Panc1 (cell line): Measurements from ENCODE around the gene KCNMA1. TPM values are rescaled to one million over a fixed set of nuclear protein-coding genes. Genes with fewer than 3 reads are reported as not detected.
"Not testable (repeated sequence)": the region's sequence is repeated elsewhere in the genome, so short reads cannot be mapped to it uniquely, and the experiment has no call there.

Source experiments
- ATAC-seq: fragments of 200-7000 bp; cut with Tn5 transposase; 2 replicates; pipeline ENCODE4 v1.9.1; 2020; ENCODE audit warnings: mild to moderate bottlenecking, moderate library complexity
- BruUV-seq: library from RNA; stranded (reverse); fragments of 400-500 nt; replicated peaks from 2 replicates; lab custom pipeline; 2021; lab: Mats Ljungman, UMichigan
- CTCF ChIA-PET: fragments of 300-600 bp; sonication (Branson Sonifier 250); formaldehyde crosslinking; loops from one replicate; lab custom pipeline; 2022; ENCODE audit warnings: antibody characterized with exemption; lab: Charles Lee
- POLR2A ChIA-PET: fragments of 300-600 bp; sonication (Branson Sonifier 250); formaldehyde crosslinking; loops from one replicate; lab custom pipeline; 2022; ENCODE audit warnings: antibody characterized with exemption; lab: Charles Lee
- DNase-seq: peaks from one replicate; pipeline ENCODE4 v3.0.0-alpha.2; 2010; ENCODE audit warnings: low read depth, low spot score
- H3K27ac ChIP-seq: 2 replicates; pipeline ENCODE4 v1.5.1; 2011; ENCODE audit warnings: mild to moderate bottlenecking, low read length, inconsistent platforms
- H3K27me3 ChIP-seq: fragments of 200-500 bp; sonication (Bioruptor generic); 2 replicates; pipeline ENCODE4 v1.6.0; 2014; ENCODE audit warnings: low read length, inconsistent platforms; ENCODE audit not compliant: control insufficient read depth, insufficient read depth
- H3K36me3 ChIP-seq: fragments of 200-500 bp; sonication (Bioruptor generic); 2 replicates; pipeline ENCODE4 v1.5.1; 2014; ENCODE audit warnings: inconsistent platforms, mild to moderate bottlenecking, low read length, moderate library complexity; ENCODE audit not compliant: control insufficient read depth, insufficient read depth
- H3K4me1 ChIP-seq: 2 replicates; pipeline ENCODE4 v1.5.1; 2011; ENCODE audit warnings: inconsistent platforms, mild to moderate bottlenecking, low read length, moderate library complexity; ENCODE audit not compliant: control insufficient read depth, insufficient read depth
- H3K4me3 ChIP-seq, 2 experiments: 2 replicates each; pipeline ENCODE4 v1.5.1; 2011 to 2012; ENCODE audit warnings: low read depth in 2 of 2, low read length in 2 of 2, mild to moderate bottlenecking in 2 of 2, inconsistent platforms in 1 of 2, moderate library complexity in 1 of 2
- H3K9me3 ChIP-seq: fragments of 200-500 bp; sonication (Bioruptor generic); 2 replicates; pipeline ENCODE4 v1.5.1; 2014; ENCODE audit warnings: low read depth, mild to moderate bottlenecking, inconsistent platforms, low read length, moderate library complexity; ENCODE audit not compliant: control insufficient read depth, insufficient read depth
- CTCF ChIP-seq: fragments of 450-650 bp; IDR thresholded peaks from 2 replicates; pipeline ENCODE4 v1.5.1; 2017; ENCODE audit warnings: mild to moderate bottlenecking
- POLR2AphosphoS5 ChIP-seq: IDR thresholded peaks from 2 replicates; pipeline ENCODE4 v1.6.1; 2012; ENCODE audit warnings: mild to moderate bottlenecking, low read depth, low read length, moderate library complexity
- SIN3A ChIP-seq: IDR thresholded peaks from 2 replicates; pipeline ENCODE4 v1.6.1; 2012; ENCODE audit warnings: low read depth, mild to moderate bottlenecking, low read length, moderate library complexity, borderline replicate concordance; ENCODE audit not compliant: insufficient read depth
- TCF7L2 ChIP-seq: IDR thresholded peaks from 2 replicates; pipeline ENCODE4 v1.6.1; 2011; ENCODE audit warnings: mild to moderate bottlenecking, low read depth, low read length, inconsistent platforms
- in situ Hi-C: cut with HindIII; loops from 2 replicates; pipeline ENCODE4 v1.10.0; 2016; ENCODE audit warnings: low sequenced_read_pairs, low pct_unique_long_range_greater_than_20kb
- intact Hi-C: fragments of 100-400 bp; cut with micrococcal nuclease; formaldehyde crosslinking; loops from one replicate; pipeline ENCODE4 v1.10.0; 2022; ENCODE audit not compliant: unreplicated experiment
- total RNA-seq: library from RNA; stranded (reverse); gene quantifications from one replicate; pipeline ENCODE4 v1.2.1, GENCODE V29; 2021; ENCODE audit not compliant: unreplicated experiment
- TF ChIP-seq, protein P1 (sequence below), 2 experiments: IDR thresholded peaks; 2 replicates each; pipeline ENCODE4 v1.6.1; 2011 to 2012; ENCODE audit warnings: low read depth in 2 of 2, control low read depth in 1 of 2, low read length in 1 of 2, mild to moderate bottlenecking in 1 of 2, moderate library complexity in 1 of 2; ENCODE audit not compliant: insufficient read depth in 1 of 2

The KCNMA1 gene
- total RNA-seq, 1 experiment from 2014 or later: 91.9 TPM

DNA sequence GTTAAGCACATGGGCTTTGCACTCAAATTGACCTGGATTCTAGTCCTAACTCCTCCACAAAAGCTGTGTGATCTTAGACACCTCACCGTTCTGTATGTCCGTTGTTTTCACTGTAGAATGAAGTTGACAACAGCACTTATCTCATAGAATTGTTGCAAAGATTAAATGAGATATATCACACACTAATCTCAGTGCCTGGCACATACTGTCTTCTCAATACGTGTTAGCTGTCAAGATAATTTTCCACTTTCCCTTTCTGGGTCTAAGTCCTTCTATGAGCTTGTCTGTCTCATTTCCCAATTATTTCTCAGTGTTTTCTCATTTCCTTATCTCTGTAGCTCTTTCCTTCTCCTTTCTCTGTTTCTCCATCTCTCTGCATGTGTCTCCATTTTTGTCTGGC is 296.6 kb downstream of the KCNMA1 start:
- H3K4me3 ChIP-seq: no peak overlapping the region
- no peaks in the 10 kb centered on the region for H3K27me3 ChIP-seq
- no peak overlapping the region for H3K27ac ChIP-seq
- no peaks in the 10 kb centered on the region for H3K4me1 ChIP-seq
- intact Hi-C loops: no loop called here
- in situ Hi-C loops: no loop called here
- ATAC-seq (no peak), DNase-seq (no peak)
- ChIA-PET POLR2A (no interaction called here), CTCF (no interaction called here)
- no peaks in the 10 kb centered on the region for H3K36me3 ChIP-seq
- no TSS peak for BruUV-seq
- H3K9me3 ChIP-seq: peaks cover 8% of the 10 kb centered on the region; the same call in 1 of the 2 replicates
- TF ChIP-seq, protein P1, sequence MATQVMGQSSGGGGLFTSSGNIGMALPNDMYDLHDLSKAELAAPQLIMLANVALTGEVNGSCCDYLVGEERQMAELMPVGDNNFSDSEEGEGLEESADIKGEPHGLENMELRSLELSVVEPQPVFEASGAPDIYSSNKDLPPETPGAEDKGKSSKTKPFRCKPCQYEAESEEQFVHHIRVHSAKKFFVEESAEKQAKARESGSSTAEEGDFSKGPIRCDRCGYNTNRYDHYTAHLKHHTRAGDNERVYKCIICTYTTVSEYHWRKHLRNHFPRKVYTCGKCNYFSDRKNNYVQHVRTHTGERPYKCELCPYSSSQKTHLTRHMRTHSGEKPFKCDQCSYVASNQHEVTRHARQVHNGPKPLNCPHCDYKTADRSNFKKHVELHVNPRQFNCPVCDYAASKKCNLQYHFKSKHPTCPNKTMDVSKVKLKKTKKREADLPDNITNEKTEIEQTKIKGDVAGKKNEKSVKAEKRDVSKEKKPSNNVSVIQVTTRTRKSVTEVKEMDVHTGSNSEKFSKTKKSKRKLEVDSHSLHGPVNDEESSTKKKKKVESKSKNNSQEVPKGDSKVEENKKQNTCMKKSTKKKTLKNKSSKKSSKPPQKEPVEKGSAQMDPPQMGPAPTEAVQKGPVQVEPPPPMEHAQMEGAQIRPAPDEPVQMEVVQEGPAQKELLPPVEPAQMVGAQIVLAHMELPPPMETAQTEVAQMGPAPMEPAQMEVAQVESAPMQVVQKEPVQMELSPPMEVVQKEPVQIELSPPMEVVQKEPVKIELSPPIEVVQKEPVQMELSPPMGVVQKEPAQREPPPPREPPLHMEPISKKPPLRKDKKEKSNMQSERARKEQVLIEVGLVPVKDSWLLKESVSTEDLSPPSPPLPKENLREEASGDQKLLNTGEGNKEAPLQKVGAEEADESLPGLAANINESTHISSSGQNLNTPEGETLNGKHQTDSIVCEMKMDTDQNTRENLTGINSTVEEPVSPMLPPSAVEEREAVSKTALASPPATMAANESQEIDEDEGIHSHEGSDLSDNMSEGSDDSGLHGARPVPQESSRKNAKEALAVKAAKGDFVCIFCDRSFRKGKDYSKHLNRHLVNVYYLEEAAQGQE (IDR thresholded peaks at IDR 0.05; ENCODE audit: insufficient read depth in 1 of 2, low read depth in 2 of 2, low read length in 1 of 2): no peak
- TF ChIP-seq POLR2AphosphoS5 (no peak), TCF7L2 (no peak), SIN3A (no peak), CTCF (no peak)

- H3K4me3 ChIP-seq, CTCF ChIA-PET, H3K27ac ChIP-seq, H3K27me3 ChIP-seq, in situ Hi-C loops, ATAC-seq, H3K9me3 ChIP-seq, intact Hi-C loops, BruUV-seq, DNase-seq, POLR2A ChIA-PET, H3K36me3 ChIP-seq, H3K4me1 ChIP-seq: not testable (repeated sequence)
These were observed 297.7 kb downstream of the KCNMA1 start for GRCh38 chr10:77339872-77340271.

- intact Hi-C loops (no loop called here), in situ Hi-C loops (no loop called here)
- Histone ChIP-seq H3K9me3 (peaks cover 8% of the 10 kb centered on the region; the same call in 1 of the 2 replicates), H3K27ac (no peak overlapping the region), H3K4me3 (no peak overlapping the region), H3K36me3 (no peaks in the 10 kb centered on the region), H3K27me3 (no peaks in the 10 kb centered on the region), H3K4me1 (peaks cover 4% of the 10 kb centered on the region; the same call in 1 of the 2 replicates)
- no TSS peak for BruUV-seq
- no peak for ATAC-seq
- TF ChIP-seq CTCF: no peak
- no peak for TF ChIP-seq TCF7L2
- ChIA-PET CTCF (no interaction called here), POLR2A (no interaction called here)
- no peak for DNase-seq
These were observed 298.4 kb downstream of the KCNMA1 start for GRCh38 chr10:77339166-77339565.
